HEK293T (cell line): ENCODE data around the gene CYP27B1.

Experiments
- FOXK2 ChIP-seq: fragments of 450-650 bp; IDR thresholded peaks from 2 replicates; pipeline ENCODE4 v1.6.1; 2016; ENCODE audit warnings: mild to moderate bottlenecking
- FOXM1 ChIP-seq: fragments of 450-650 bp; IDR thresholded peaks from 2 replicates; pipeline ENCODE4 v1.6.1; 2017; ENCODE audit warnings: mild to moderate bottlenecking, borderline replicate concordance
- HDGF ChIP-seq: fragments of 450-650 bp; IDR thresholded peaks from 2 replicates; pipeline ENCODE4 v1.6.1; 2017; ENCODE audit warnings: antibody characterized with exemption, borderline replicate concordance
- SP1 ChIP-seq: fragments of 450-650 bp; IDR thresholded peaks from 2 replicates; pipeline ENCODE4 v1.6.1; 2017

DNA sequence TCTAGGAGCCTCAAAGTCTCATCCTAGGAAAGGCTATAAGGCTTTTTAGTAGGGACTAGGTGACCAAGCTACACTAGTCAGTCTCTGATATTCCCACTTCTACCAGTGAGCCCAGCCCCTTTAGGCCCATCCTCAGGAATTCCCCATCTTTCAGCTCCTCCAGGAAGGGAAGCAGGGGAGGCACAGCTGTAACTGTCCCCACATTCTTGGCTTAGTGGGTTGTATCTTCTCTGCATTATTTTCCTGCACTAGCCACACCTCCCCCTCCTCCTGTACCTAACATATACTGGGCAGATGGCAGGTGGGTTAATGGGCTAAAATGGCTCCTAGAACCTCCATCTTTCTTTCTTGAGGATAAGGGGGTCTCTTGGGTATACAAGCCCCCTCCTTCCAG is 424 bp upstream of the CYP27B1 start:
- TF ChIP-seq FOXK2 (no peak), SP1 (no peak), FOXM1 (no peak), HDGF (no peak)
